ENCODE results near the gene SLC35F1.

SLC35F1 gene

DNA sequence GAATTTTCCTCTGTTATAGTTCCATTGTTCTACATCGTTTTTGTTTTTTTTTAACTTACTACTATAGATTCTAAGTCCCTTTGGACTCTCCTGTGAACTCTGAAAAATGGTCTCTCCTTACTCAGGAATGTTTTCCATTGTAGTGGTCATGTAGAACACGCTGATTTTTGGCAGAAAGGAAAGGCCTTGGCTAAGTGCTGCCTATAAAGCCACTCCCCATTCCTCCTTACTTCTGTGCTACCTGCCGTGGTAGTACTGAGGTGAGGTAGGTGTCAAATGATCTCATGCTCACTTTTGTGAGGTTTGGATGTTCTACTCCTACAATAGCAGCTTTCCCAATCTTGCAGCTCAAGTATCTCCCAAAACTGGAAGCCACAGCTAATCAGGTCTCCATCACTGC lies 270.7 kb downstream of the SLC35F1 start:
- TF ChIP-seq, protein P1, sequence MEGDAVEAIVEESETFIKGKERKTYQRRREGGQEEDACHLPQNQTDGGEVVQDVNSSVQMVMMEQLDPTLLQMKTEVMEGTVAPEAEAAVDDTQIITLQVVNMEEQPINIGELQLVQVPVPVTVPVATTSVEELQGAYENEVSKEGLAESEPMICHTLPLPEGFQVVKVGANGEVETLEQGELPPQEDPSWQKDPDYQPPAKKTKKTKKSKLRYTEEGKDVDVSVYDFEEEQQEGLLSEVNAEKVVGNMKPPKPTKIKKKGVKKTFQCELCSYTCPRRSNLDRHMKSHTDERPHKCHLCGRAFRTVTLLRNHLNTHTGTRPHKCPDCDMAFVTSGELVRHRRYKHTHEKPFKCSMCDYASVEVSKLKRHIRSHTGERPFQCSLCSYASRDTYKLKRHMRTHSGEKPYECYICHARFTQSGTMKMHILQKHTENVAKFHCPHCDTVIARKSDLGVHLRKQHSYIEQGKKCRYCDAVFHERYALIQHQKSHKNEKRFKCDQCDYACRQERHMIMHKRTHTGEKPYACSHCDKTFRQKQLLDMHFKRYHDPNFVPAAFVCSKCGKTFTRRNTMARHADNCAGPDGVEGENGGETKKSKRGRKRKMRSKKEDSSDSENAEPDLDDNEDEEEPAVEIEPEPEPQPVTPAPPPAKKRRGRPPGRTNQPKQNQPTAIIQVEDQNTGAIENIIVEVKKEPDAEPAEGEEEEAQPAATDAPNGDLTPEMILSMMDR (IDR thresholded peaks at IDR 0.05; ENCODE audit: borderline replicate concordance, insufficient read depth, low read depth, low read length), result no peak
- no peak overlapping the region for H3K4me3 ChIP-seq (ENCODE audit: low read depth, low read length)

DNA sequence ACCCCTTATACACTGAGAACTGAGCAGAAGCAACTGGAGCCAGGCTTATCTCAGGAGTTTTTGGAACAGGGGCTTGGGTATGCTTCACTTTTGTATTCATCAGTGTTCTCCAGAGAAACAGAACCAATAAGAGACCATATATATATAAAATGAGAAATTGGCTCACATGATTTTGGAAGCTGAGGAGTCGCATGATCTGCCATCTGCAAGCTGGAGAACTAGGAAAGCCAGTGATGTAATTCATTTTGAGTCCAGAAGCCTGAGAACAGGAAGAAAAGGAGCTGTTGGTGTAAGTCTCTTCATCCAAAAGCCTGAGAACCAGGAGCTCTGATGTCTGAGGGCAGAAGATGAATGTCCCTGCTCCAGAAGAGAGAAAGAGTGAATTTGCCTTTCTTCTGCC lies 272.0 kb downstream of the SLC35F1 start:
- TF ChIP-seq, protein P1 (IDR thresholded peaks at IDR 0.05; ENCODE audit: borderline replicate concordance, insufficient read depth, low read depth, low read length), result no peak
- no peak overlapping the region for H3K4me3 ChIP-seq (ENCODE audit: low read depth, low read length)

DNA sequence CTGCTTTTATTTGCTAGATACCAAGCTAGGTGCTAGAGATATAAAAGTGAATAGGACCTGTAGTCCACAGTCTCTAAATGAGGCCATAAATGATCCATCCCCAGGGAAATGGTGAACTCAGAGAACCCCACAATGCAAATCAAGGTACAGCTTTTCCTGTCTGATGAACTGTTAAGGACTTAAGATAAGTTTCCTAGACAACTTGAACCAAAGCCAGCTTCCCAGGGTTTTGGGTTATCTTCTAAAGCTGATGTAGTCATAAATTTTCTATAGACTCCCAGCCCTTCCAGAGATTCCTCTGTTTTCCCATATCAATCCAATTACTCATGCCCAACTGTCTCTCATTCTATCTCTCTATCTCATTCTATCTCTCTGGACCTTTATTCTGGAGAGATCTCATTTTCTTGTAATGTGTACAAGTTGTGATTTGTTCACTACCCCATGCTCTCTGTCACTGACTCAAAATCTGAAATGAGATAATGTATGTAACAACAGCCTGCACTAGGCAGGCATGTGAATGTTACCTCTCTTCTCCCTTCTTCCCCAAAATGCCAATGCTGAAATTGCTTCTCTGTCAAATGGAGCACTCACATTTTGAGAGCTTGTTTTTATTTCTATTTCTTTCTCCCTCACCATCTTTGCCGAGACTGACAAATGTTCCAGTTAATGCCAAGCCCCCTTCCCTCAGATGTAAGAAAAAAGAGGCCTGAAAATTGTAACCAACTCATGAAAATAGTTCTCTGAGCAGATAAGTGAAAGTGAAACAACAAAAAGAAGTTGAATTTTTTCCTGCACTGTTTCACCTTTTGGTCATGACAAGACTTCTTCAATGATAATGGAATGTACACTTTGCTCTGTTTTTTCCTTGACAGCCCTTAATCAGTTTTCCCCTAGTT lies 279.9 kb downstream of the SLC35F1 start:
- TF ChIP-seq, protein P1 (IDR thresholded peaks at IDR 0.05; ENCODE audit: borderline replicate concordance, insufficient read depth, low read depth, low read length), result no peak
- H3K4me3 ChIP-seq (ENCODE audit: low read depth, low read length), result no peak overlapping the region

DNA sequence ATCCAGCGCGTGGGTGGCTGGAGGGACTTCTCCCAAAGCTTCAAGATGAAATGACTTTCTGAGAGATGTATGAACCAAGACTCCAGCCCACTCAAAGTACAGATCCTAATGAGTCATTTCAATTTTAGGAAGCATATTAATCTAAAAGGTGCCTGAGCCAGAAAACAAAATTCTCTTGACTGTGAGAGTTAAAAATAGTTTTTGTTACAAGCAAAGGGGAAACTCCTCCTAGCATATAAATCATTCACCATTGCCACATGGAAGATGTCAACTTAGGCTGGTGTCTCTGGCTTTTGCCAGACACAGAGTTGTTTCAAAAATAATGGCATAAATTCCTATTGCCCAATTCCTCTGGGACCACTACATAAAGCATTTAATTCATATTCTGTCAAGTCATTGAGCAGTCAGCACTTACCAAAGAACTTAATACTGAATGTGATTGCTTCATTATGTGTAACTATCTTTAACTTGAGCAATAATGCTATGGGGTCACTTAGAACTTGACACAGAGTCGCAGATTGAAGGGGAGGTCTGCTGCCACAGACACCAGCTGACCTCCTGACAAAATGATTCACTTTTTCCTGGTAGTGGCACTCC lies 280.6 kb downstream of the SLC35F1 start:
- TF ChIP-seq, protein P1 (IDR thresholded peaks at IDR 0.05; ENCODE audit: borderline replicate concordance, insufficient read depth, low read depth, low read length), result no peak
- no peak overlapping the region for H3K4me3 ChIP-seq (ENCODE audit: low read depth, low read length)

DNA sequence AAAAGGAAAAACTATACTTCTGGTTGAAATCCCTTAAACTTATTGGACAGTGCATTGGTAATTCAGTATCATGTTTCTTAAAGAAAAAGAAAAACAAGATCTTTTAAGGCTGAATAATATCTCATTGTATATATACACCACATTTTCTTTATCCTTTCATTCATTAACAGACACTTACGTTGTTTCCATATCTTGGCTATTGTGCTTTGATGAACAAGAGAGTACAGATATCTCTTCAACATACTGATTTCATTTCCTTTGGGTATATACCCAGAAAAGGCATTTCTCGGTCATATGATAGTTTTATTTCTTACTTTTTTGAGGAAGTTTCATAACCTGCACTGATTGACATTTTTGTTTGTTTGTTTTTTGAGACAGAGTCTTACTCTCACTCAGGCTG lies 281.5 kb downstream of the SLC35F1 start:
- no peak overlapping the region for H3K4me3 ChIP-seq (ENCODE audit: low read depth, low read length)
- TF ChIP-seq, protein P1 (IDR thresholded peaks at IDR 0.05; ENCODE audit: borderline replicate concordance, insufficient read depth, low read depth, low read length), result no peak

DNA sequence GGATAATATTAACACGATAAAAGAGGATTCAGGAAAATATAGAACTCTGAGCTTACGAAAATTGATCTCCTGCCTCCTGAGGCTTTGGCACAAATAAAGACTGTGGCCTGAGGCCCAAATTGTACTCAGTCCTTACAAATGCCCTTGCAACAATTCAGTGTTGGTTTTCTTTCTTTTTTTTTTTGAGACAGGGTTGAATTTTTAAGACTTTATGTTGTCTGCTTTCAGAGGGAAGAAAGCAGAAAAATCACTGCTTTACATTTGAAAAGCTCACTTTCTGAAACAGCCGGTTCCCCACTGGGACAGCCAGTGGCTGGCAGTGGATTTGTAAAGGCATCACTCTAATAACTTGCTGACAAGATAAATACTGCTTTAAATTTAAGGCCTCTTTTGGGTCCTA lies 290.5 kb downstream of the SLC35F1 start:
- TF ChIP-seq, protein P1 (IDR thresholded peaks at IDR 0.05; ENCODE audit: borderline replicate concordance, insufficient read depth, low read depth, low read length), result no peak
- H3K4me3 ChIP-seq (ENCODE audit: low read depth, low read length), result no peak overlapping the region

DNA sequence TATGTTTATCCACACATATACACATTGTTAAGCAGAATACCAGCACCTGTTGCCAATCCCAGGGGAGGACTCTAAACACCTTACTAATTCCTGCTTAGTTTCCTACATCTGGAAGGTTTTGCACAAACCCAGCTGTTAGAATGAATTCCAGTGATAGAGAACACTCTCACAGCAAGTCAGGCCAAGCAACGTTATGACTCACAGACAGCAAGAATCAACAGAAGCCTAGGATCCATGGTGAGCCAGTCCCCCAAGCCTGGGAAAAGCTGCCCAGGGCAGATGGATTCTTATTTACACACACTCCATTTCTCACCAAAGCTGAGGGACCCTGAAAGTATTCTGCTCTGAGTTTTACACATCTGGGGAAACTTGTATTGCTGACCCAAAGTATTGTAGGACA lies 291.7 kb downstream of the SLC35F1 start:
- H3K4me3 ChIP-seq (ENCODE audit: low read depth, low read length), result no peak overlapping the region
- TF ChIP-seq, protein P1 (IDR thresholded peaks at IDR 0.05; ENCODE audit: borderline replicate concordance, insufficient read depth, low read depth, low read length), result no peak

All from GM12875 (cell line).